GM12801 (cell line): Measurements from ENCODE around the gene PTPN2.

Experiments
- TF ChIP-seq, protein P1 (sequence below): IDR thresholded peaks from one replicate; pipeline ENCODE4 v1.5.1; 2011; ENCODE audit warnings: control low read depth; ENCODE audit not compliant: insufficient read length; ENCODE audit errors: extremely low read depth

Gene PTPN2

DNA sequence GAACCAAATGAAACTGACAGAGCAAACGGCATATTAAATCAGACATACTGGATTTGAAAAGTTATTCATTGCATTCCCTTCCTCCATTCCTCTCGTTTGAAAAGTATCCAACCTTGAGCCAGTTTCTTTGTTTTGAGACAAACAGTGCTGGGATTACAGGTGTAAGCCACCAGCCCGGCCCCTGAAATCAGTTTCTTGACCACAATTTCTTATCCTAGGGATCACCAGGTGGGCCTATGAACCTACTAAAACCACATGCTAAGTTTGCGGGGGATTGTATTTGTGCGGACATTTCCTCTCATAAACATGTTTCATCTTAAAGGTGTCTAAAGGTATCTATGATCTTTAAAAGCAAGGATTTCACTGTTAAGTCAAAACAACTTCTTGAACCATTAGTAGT is 11.6 kb downstream of the PTPN2 start:
- TF ChIP-seq, protein P1, sequence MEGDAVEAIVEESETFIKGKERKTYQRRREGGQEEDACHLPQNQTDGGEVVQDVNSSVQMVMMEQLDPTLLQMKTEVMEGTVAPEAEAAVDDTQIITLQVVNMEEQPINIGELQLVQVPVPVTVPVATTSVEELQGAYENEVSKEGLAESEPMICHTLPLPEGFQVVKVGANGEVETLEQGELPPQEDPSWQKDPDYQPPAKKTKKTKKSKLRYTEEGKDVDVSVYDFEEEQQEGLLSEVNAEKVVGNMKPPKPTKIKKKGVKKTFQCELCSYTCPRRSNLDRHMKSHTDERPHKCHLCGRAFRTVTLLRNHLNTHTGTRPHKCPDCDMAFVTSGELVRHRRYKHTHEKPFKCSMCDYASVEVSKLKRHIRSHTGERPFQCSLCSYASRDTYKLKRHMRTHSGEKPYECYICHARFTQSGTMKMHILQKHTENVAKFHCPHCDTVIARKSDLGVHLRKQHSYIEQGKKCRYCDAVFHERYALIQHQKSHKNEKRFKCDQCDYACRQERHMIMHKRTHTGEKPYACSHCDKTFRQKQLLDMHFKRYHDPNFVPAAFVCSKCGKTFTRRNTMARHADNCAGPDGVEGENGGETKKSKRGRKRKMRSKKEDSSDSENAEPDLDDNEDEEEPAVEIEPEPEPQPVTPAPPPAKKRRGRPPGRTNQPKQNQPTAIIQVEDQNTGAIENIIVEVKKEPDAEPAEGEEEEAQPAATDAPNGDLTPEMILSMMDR: no peak

DNA sequence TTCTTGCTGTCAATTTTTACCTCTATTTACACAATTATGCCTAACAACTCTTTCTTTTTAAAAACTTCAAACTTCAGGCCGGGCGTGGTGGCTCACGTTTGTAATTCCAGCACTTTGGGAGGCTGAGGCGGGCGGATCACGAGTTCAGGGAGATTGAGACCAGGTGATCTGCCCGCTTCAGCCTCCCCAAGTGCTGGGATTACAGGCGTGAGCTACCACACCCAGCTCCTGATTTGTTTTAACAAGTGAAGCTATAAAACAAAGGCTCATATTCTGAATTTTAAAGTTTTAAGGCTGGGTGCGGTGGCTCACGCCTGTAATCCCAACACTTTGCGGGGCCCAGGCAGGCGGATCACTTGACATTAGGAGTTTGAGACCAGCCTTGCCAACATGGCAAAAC is 15.5 kb downstream of the PTPN2 start:
- TF ChIP-seq, protein P1: no peak

DNA sequence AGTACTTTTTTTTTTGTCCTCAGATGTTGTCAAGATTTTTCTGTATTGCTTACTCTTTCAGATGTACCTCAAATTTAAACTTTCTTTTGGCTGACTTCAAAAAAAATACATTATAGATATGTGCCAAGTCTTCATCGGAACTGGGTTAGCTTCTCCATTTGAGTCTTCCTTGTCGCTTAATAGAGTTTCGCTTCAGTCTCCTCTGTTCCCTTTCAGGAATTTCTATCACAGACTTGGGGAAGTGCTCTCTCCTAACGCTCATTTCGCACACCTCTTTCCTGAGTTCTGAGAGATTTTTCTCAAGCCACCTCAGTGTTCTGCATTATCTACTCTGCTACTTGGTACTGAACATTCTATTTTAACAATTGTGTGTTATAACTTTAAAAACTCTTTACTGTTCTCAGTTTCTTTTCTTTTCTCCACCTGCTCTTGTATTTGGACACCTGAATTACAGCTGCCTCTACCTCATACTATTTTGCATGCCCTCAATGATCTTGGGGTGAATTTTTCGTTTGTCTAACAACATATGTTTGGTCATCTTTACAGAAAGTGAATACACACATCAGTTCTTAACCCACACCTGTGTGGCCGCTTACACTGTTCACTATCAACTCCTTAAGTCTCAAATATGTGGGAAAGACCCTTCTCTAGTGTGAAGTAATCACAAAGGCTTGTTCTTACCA is 16.5 kb downstream of the PTPN2 start:
- TF ChIP-seq, protein P1: no peak

DNA sequence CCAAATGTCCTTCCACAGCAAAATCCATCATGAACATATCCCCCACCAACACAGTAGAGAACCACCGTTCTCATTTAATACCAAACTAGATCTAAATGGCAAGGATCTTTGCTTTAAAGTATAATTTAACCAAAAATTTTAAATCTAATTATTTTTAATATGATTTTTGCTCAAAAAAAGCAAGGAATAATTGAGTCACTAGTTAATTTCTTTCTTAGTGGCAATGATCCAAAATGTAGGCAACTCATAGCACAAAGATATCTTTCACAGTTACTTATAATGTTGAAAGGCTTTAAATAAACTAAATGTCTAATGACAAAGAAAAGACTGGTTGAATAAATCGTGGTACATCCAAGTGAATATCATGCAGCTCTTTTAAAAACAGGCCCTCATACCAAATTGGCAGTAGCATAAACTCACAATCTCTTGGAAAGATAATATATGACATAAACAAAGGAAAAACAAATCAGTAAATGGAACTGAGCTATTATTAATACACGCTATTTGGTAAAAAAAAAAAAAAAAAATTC is 20.3 kb downstream of the PTPN2 start:
- TF ChIP-seq, protein P1: no peak

DNA sequence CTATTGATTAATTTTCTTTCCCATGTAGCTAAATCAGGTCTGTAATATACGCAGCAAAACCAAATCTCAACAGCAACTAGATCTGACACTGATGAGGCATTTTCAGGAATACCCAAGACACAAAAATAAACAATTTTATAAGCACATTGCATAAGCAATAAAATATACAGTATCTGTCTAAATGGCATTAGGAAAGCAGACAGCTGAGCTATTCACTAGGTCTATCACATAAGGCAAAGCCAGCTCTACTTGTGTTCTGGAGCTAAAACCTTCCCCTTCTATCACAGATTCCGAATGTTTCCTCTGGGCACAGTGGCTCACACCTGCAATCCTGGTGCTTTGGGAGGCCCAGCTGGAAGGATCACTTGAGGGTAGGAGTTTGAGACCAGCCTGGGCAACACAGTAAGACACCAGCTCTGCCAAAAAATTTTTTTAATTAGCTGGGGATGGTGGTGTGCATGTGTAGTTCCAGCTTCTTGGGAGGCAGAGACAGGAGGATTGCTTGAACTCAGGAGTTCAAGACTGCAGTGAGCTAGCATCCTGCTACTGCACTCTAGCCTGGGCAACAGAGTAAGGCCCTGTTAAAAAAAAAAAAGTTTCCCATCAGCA is 21.1 kb downstream of the PTPN2 start:
- TF ChIP-seq, protein P1: no peak

DNA sequence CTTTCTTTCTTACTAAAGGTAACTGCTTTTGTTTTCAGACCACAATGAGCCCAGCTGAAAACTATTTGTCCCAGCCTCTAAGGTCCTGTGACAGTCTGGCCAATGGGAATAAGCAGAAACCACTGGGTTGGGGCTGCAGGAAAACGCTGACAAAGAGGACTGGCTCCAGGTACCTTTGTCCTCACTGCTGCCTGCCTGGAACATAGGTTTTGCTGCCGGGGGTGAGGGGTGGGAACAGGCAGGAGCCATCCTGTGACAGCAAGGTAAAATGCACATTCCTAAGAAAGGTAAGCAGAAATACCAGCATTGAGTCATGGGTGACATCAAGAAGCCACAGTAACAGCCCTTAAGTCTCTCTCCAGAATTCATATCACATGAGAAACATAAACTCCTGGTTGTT is 21.6 kb downstream of the PTPN2 start:
- TF ChIP-seq, protein P1: no peak

DNA sequence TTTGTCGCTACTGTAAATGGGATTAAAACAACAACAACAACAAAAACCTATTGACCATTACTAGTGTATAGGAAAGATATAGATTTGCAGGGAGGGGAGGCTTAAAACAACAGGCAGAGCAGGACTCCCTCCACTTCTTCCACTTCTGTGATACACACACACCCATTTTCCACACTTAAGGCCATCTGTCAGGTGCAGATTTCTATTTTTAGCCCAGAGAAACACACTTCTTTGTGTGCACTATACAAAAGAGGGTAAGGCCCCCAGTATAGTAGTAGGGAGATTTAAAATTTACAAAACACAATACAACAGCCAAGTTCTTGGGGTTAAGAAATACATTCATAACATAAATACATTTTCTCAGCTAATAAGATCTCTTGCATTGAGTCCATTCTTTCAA is 22.4 kb downstream of the PTPN2 start:
- TF ChIP-seq, protein P1: no peak
